HepG2 (cell line): ENCODE measurements around the gene DHRS7. TPM values are rescaled to one million over a fixed set of nuclear protein-coding genes. Genes with fewer than 3 reads are reported as not detected.

Source experiments
- ATAC-seq: fragments of 200-7000 bp; cut with Tn5 transposase; 3 replicates; pipeline ENCODE4 v1.9.1; 2020; ENCODE audit warnings: mild to moderate bottlenecking, moderate library complexity
- BruUV-seq: library from RNA; stranded (reverse); fragments of 400-500 nt; replicated peaks from 2 replicates; lab custom pipeline; 2021; lab: Mats Ljungman, UMichigan
- CTCF ChIA-PET: fragments of 300-600 bp; formaldehyde crosslinking; extraction: SDS; loops from one replicate; lab custom pipeline; 2021; ENCODE audit warnings: low total read pairs, inconsistent platforms, low intra/inter-chr PET ratio; lab: Yijun Ruan, JAX
- POLR2A ChIA-PET: fragments of 350-600 bp; sonication (Branson Sonifier 250); formaldehyde crosslinking; loops from one replicate; lab custom pipeline; 2020; ENCODE audit warnings: antibody characterized with exemption, inconsistent platforms; lab: Yijun Ruan, JAX
- DNase-seq: peaks from one replicate; pipeline ENCODE4 v3.0.0-alpha.2; 2015; ENCODE audit warnings: low spot score
- FAIRE-seq: peaks from 3 replicates; lab custom pipeline; 2011; peaks lifted over from hg19 to GRCh38; lab: Jason Lieb, UNC
- H2AFZ ChIP-seq: one replicate; pipeline ENCODE4 v1.6.1; 2011; ENCODE audit warnings: low read length, inconsistent platforms
- H3K27ac ChIP-seq: fragments of 300-600 bp; 3 replicates; pipeline ENCODE4 v1.8.0; 2011; ENCODE audit warnings: mixed run types, mild to moderate bottlenecking, mixed read lengths, low read length, inconsistent platforms; ENCODE audit not compliant: insufficient read depth; ENCODE audit errors: extremely low read length
- H3K27me3 ChIP-seq, 2 experiments: fragments of 200-600 bp in 1 of 2; 2 replicates in 1 of 2; 3 replicates in 1 of 2; pipeline versions ENCODE4 v1.6.0 to v1.8.0; 2011; ENCODE audit warnings: low read length in 2 of 2, mild to moderate bottlenecking in 2 of 2, moderate library complexity in 2 of 2, inconsistent platforms in 1 of 2; ENCODE audit not compliant: insufficient read depth in 2 of 2, control insufficient read depth in 1 of 2
- H3K36me3 ChIP-seq, 2 experiments: fragments of 200-600 bp in 1 of 2; replicated peaks in 1 of 2; 2 replicates in 1 of 2; 3 replicates in 1 of 2; pipeline versions ENCODE4 v1.5.1 to v1.8.0; 2011; ENCODE audit warnings: low read length in 2 of 2, inconsistent platforms in 1 of 2; ENCODE audit not compliant: insufficient read depth in 2 of 2, control insufficient read depth in 1 of 2
- H3K4me1 ChIP-seq: 2 replicates; pipeline ENCODE4 v1.5.1; 2012; ENCODE audit warnings: low read length, inconsistent platforms; ENCODE audit not compliant: insufficient read depth
- H3K4me2 ChIP-seq: 2 replicates; pipeline ENCODE4 v1.6.0; 2011; ENCODE audit warnings: low read depth, low read length, inconsistent platforms
- H3K4me3 ChIP-seq, 3 experiments: fragments of 200-600 bp in 1 of 3; sonication (generic), shearing (Covaris generic) in 1 of 3; replicated peaks in 1 of 3; 2 replicates each; pipeline ENCODE4 v1.5.1; 2011 to 2016; ENCODE audit warnings: low read length in 3 of 3, inconsistent platforms in 2 of 3, low read depth in 2 of 3, mild to moderate bottlenecking in 2 of 3, control low read depth in 1 of 3, mixed read lengths in 1 of 3; ENCODE audit not compliant: insufficient read depth in 1 of 3
- H3K79me2 ChIP-seq: one replicate; pipeline ENCODE4 v1.6.1; 2011; ENCODE audit warnings: low read length, inconsistent platforms; ENCODE audit not compliant: insufficient read depth
- H3K9ac ChIP-seq: 2 replicates; pipeline ENCODE4 v1.6.0; 2011; ENCODE audit warnings: mild to moderate bottlenecking, low read depth, low read length, inconsistent platforms; ENCODE audit not compliant: insufficient read depth
- H3K9me3 ChIP-seq: 2 replicates; pipeline ENCODE4 v1.5.1; 2012; ENCODE audit warnings: mild to moderate bottlenecking, low read length
- H4K20me1 ChIP-seq: 2 replicates; pipeline ENCODE4 v1.6.0; 2011; ENCODE audit warnings: inconsistent platforms, mild to moderate bottlenecking, low read length, moderate library complexity; ENCODE audit not compliant: insufficient read depth
- KMT2A ChIP-seq: sonication (generic); formaldehyde crosslinking; IDR thresholded peaks from 2 replicates; pipeline ENCODE4 v1.4.0; 2020; ENCODE audit warnings: missing genetic modification reagents
- PHF21A ChIP-seq: sonication (generic); formaldehyde crosslinking; IDR thresholded peaks from 2 replicates; pipeline ENCODE4 v1.5.0; 2020; ENCODE audit warnings: mild to moderate bottlenecking, missing genetic modification reagents
- RAD21 ChIP-seq: fragments of 450-650 bp; formaldehyde crosslinking; IDR thresholded peaks from 2 replicates; pipeline ENCODE4 v1.5.0; 2020; ENCODE audit warnings: mild to moderate bottlenecking
- SP140L ChIP-seq: sonication (generic); formaldehyde crosslinking; IDR thresholded peaks from 2 replicates; pipeline ENCODE4 v1.4.0; 2020; ENCODE audit warnings: missing genetic modification reagents, borderline replicate concordance
- SP2 ChIP-seq: sonication (generic); formaldehyde crosslinking; IDR thresholded peaks from 2 replicates; pipeline ENCODE4 v1.5.1; 2020; ENCODE audit warnings: mild to moderate bottlenecking, missing genetic modification reagents
- ZFP1 ChIP-seq: IDR thresholded peaks from 2 replicates; pipeline ENCODE4 v1.6.1; 2016
- ZKSCAN5 ChIP-seq: sonication (generic); formaldehyde crosslinking; IDR thresholded peaks from 2 replicates; pipeline ENCODE4 v1.5.1; 2020; ENCODE audit warnings: mild to moderate bottlenecking, missing genetic modification reagents
- ZNF17 ChIP-seq: sonication (generic); formaldehyde crosslinking; IDR thresholded peaks from 2 replicates; pipeline ENCODE4 v1.5.0; 2020; ENCODE audit warnings: mild to moderate bottlenecking, missing genetic modification reagents
- ZNF354B ChIP-seq: sonication (generic); formaldehyde crosslinking; IDR thresholded peaks from 2 replicates; pipeline ENCODE4 v1.8.0; 2022; ENCODE audit warnings: mild to moderate bottlenecking, missing genetic modification reagents
- ZNF382 ChIP-seq: sonication (generic); formaldehyde crosslinking; IDR thresholded peaks from 2 replicates; pipeline ENCODE4 v1.5.0; 2020; ENCODE audit warnings: missing genetic modification reagents, mild to moderate bottlenecking, borderline replicate concordance
- ZNF552 ChIP-seq: sonication (generic); formaldehyde crosslinking; IDR thresholded peaks from 2 replicates; pipeline ENCODE4 v1.9.0; 2022; ENCODE audit warnings: missing genetic modification reagents, mild to moderate bottlenecking, borderline replicate concordance
- WGBS: methylation state at CpG from one replicate; pipeline ENCODE4 v1.1.6; 2017; ENCODE audit warnings: low lambda C conversion rate; 5-methylcytosine and 5-hydroxymethylcytosine counted together
- in situ Hi-C: cut with HindIII; loops from 2 replicates; pipeline ENCODE4 v1.10.0; 2017; ENCODE audit warnings: low pct_unique_long_range_greater_than_20kb; ENCODE audit not compliant: extremely low pct_ligation_motif_present
- intact Hi-C: fragments of 100-400 bp; cut with micrococcal nuclease; formaldehyde crosslinking; loops from one replicate; pipeline ENCODE4 v1.10.0; 2022; ENCODE audit not compliant: unreplicated experiment
- polyA plus RNA-seq, 8 experiments: library from polyadenylated mRNA; depleted of rRNA in 3 of 8; stranded (reverse) in 7 of 8; unstranded in 1 of 8; fragments of >200 nt; fragmentation: Illumina TruSeq in 4 of 8; extraction: Trizol in 4 of 8; gene quantifications; 2 replicates each; pipeline versions ENCODE4 v1.2.1 to v1.2.3, GENCODE V29; 2011 to 2016; ENCODE audit warnings: low read depth in 4 of 8, missing spikeins in 1 of 8, mixed read lengths in 1 of 8; ENCODE audit not compliant: insufficient read depth in 1 of 8
- total RNA-seq, 5 experiments: library from RNA; depleted of rRNA; stranded (reverse); fragments of >200 nt; fragmentation: Illumina TruSeq; extraction: Trizol; gene quantifications; 2 replicates each; pipeline ENCODE4 v1.2.3, GENCODE V29; 2016; ENCODE audit warnings: low read depth in 1 of 5
- TF ChIP-seq, protein P1 (sequence below): sonication (generic); formaldehyde crosslinking; conservative IDR thresholded peaks from 2 replicates; pipeline ENCODE4 v1.8.0; 2022; ENCODE audit warnings: low read depth, missing genetic modification reagents
- TF ChIP-seq, protein P2 (sequence below): sonication (generic); formaldehyde crosslinking; IDR thresholded peaks from 2 replicates; pipeline ENCODE4 v1.4.0; 2020; ENCODE audit warnings: missing genetic modification reagents
- TF ChIP-seq, protein P3 (sequence below): sonication (generic); formaldehyde crosslinking; IDR thresholded peaks from 2 replicates; pipeline ENCODE4 v1.8.0; 2022; ENCODE audit warnings: missing genetic modification reagents, mild to moderate bottlenecking, borderline replicate concordance
- TF ChIP-seq, protein P4 (sequence below): sonication (generic); formaldehyde crosslinking; conservative IDR thresholded peaks from 2 replicates; pipeline ENCODE4 v1.4.0; 2020; ENCODE audit warnings: mild to moderate bottlenecking, missing genetic modification reagents, moderate library complexity
- TF ChIP-seq, protein P5 (sequence below): sonication (generic); formaldehyde crosslinking; IDR thresholded peaks from 2 replicates; pipeline ENCODE4 v1.4.0; 2020; ENCODE audit warnings: missing genetic modification reagents

The DHRS7 gene
- total and polyA plus RNA-seq, 2 of the 13 experiments (the other 11 are each of a cell fraction or from before 2014, with no cell fraction given), result 20.8 to 44.4 TPM

DNA sequence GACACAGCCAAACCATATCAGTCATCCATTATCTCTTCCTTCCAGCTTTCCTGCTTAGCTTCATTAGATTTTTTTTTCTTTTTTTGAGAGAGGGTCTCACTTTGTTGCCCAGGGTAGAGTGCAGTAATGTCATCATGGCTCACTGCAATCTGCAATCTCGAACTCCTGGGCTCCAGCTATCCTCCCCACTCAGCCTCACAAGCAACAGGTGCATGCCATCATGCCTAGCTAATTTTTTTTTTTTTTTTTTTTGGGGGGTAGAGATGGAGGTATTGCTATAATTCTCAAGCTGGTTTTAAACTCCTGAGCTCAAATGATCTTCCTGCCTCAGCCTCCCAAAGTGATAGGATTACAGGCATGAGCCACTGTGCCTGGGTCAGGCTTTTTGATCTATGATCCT is 45.5 kb upstream of the DHRS7 start:
- POLR2A ChIA-PET, result no interaction called here
- WGBS, result 0% methylated on average over 1 of the region's 1 CpG
- in situ Hi-C loops, result no loop called here

More for the DNA sequence above, 45.5 kb upstream of the DHRS7 start:
- DNase-seq, result no peak
- TF ChIP-seq ZNF17 (CRISPR knock-in tag) (no peak), KMT2A (CRISPR knock-in tag) (no peak), SP2 (CRISPR knock-in tag) (no peak), RAD21 (CRISPR knock-in tag) (no peak), ZFP1 (CRISPR knock-in tag) (no peak), ZNF354B (CRISPR knock-in tag) (no peak), ZKSCAN5 (CRISPR knock-in tag) (no peak), SP140L (CRISPR knock-in tag) (no peak), ZNF382 (CRISPR knock-in tag) (no peak), ZNF552 (CRISPR knock-in tag) (no peak), PHF21A (CRISPR knock-in tag) (no peak)
- TF ChIP-seq, protein P1, sequence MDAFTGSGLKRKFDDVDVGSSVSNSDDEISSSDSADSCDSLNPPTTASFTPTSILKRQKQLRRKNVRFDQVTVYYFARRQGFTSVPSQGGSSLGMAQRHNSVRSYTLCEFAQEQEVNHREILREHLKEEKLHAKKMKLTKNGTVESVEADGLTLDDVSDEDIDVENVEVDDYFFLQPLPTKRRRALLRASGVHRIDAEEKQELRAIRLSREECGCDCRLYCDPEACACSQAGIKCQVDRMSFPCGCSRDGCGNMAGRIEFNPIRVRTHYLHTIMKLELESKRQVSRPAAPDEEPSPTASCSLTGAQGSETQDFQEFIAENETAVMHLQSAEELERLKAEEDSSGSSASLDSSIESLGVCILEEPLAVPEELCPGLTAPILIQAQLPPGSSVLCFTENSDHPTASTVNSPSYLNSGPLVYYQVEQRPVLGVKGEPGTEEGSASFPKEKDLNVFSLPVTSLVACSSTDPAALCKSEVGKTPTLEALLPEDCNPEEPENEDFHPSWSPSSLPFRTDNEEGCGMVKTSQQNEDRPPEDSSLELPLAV (CRISPR knock-in tag), result no peak
- TF ChIP-seq, protein P2, sequence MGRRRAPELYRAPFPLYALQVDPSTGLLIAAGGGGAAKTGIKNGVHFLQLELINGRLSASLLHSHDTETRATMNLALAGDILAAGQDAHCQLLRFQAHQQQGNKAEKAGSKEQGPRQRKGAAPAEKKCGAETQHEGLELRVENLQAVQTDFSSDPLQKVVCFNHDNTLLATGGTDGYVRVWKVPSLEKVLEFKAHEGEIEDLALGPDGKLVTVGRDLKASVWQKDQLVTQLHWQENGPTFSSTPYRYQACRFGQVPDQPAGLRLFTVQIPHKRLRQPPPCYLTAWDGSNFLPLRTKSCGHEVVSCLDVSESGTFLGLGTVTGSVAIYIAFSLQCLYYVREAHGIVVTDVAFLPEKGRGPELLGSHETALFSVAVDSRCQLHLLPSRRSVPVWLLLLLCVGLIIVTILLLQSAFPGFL (CRISPR knock-in tag), result no peak
- TF ChIP-seq, protein P3, sequence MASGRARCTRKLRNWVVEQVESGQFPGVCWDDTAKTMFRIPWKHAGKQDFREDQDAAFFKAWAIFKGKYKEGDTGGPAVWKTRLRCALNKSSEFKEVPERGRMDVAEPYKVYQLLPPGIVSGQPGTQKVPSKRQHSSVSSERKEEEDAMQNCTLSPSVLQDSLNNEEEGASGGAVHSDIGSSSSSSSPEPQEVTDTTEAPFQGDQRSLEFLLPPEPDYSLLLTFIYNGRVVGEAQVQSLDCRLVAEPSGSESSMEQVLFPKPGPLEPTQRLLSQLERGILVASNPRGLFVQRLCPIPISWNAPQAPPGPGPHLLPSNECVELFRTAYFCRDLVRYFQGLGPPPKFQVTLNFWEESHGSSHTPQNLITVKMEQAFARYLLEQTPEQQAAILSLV (CRISPR knock-in tag), result no peak
- TF ChIP-seq, protein P4, sequence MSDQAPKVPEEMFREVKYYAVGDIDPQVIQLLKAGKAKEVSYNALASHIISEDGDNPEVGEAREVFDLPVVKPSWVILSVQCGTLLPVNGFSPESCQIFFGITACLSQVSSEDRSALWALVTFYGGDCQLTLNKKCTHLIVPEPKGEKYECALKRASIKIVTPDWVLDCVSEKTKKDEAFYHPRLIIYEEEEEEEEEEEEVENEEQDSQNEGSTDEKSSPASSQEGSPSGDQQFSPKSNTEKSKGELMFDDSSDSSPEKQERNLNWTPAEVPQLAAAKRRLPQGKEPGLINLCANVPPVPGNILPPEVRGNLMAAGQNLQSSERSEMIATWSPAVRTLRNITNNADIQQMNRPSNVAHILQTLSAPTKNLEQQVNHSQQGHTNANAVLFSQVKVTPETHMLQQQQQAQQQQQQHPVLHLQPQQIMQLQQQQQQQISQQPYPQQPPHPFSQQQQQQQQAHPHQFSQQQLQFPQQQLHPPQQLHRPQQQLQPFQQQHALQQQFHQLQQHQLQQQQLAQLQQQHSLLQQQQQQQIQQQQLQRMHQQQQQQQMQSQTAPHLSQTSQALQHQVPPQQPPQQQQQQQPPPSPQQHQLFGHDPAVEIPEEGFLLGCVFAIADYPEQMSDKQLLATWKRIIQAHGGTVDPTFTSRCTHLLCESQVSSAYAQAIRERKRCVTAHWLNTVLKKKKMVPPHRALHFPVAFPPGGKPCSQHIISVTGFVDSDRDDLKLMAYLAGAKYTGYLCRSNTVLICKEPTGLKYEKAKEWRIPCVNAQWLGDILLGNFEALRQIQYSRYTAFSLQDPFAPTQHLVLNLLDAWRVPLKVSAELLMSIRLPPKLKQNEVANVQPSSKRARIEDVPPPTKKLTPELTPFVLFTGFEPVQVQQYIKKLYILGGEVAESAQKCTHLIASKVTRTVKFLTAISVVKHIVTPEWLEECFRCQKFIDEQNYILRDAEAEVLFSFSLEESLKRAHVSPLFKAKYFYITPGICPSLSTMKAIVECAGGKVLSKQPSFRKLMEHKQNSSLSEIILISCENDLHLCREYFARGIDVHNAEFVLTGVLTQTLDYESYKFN (CRISPR knock-in tag), result no peak
- TF ChIP-seq, protein P5, sequence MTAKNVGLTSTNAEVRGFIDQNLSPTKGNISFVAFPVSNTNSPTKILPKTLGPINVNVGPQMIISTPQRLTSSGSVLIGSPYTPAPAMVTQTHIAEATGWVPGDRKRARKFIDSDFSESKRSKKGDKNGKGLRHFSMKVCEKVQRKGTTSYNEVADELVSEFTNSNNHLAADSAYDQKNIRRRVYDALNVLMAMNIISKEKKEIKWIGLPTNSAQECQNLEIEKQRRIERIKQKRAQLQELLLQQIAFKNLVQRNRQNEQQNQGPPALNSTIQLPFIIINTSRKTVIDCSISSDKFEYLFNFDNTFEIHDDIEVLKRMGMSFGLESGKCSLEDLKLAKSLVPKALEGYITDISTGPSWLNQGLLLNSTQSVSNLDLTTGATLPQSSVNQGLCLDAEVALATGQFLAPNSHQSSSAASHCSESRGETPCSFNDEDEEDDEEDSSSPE, result no peak
- TF ChIP-seq, all 625 proteins: peak for 0
- Histone ChIP-seq H3K4me2 (no peak overlapping the region), H3K9ac (no peak overlapping the region), H3K27ac (no peak overlapping the region), H2AFZ (no peak overlapping the region), H3K4me1 (no peaks in the 10 kb centered on the region), H3K36me3 (no peaks in the 10 kb centered on the region), H3K79me2 (no peaks in the 10 kb centered on the region), H3K9me3 (no peaks in the 10 kb centered on the region), H3K4me3 (no peak overlapping the region), H4K20me1 (no peaks in the 10 kb centered on the region), H3K27me3 (no peaks in the 10 kb centered on the region; a peak in 2 of 5 replicates)
- no TSS peak for BruUV-seq
- CTCF ChIA-PET, result no interaction called here
- no peak for FAIRE-seq
- intact Hi-C loops, result no loop called here
- no peak for ATAC-seq
